Endodermal cell (in vitro differentiated cells): ENCODE data around the gene ARID4B. TPM values are rescaled to one million over a fixed set of nuclear protein-coding genes. Genes with fewer than 3 reads are reported as not detected.

Source experiments
- DNase-seq: peaks from one replicate; pipeline ENCODE4 v3.0.0-alpha.2; 2017
- H3K27ac ChIP-seq: 2 replicates; pipeline ENCODE4 v1.5.1; 2013; ENCODE audit warnings: mild to moderate bottlenecking, low read depth, low read length, moderate library complexity
- H3K27me3 ChIP-seq: 2 replicates; pipeline ENCODE4 v1.6.1; 2013; ENCODE audit warnings: mild to moderate bottlenecking, low read length, moderate library complexity; ENCODE audit not compliant: insufficient read depth, control insufficient read depth, poor library complexity, severe bottlenecking
- H3K36me3 ChIP-seq: 2 replicates; pipeline ENCODE4 v1.7.0; 2013; ENCODE audit warnings: mild to moderate bottlenecking, low read length, moderate library complexity; ENCODE audit not compliant: control insufficient read depth, insufficient read depth
- H3K4me1 ChIP-seq: one replicate; pipeline ENCODE4 v1.7.0; 2013; ENCODE audit warnings: low read length; ENCODE audit not compliant: control insufficient read depth, insufficient read depth
- H3K4me3 ChIP-seq: 2 replicates; pipeline ENCODE4 v1.5.1; 2013; ENCODE audit warnings: mild to moderate bottlenecking, low read length, moderate library complexity
- H3K9ac ChIP-seq: 2 replicates; pipeline ENCODE4 v1.6.1; 2013; ENCODE audit warnings: mild to moderate bottlenecking, low read length, moderate library complexity; ENCODE audit not compliant: poor library complexity, severe bottlenecking; ENCODE audit errors: extremely low read depth
- H3K9me3 ChIP-seq: 2 replicates; pipeline ENCODE4 v1.6.1; 2013; ENCODE audit warnings: mild to moderate bottlenecking, low read length, moderate library complexity; ENCODE audit not compliant: control insufficient read depth
- H3K27ac Mint-ChIP-seq: 2 replicates; pipeline ENCODE4 v1.8.0; 2020; ENCODE audit warnings: mixed read lengths
- H3K27me3 Mint-ChIP-seq: 2 replicates; pipeline ENCODE4 v1.8.0; 2021; ENCODE audit warnings: mild to moderate bottlenecking, mixed read lengths; ENCODE audit not compliant: insufficient read depth
- H3K36me3 Mint-ChIP-seq: 2 replicates; pipeline ENCODE4 v1.8.0; 2020; ENCODE audit warnings: low read depth, mixed read lengths
- H3K4me1 Mint-ChIP-seq: 2 replicates; pipeline ENCODE4 v1.8.0; 2020; ENCODE audit warnings: mixed read lengths
- H3K4me3 Mint-ChIP-seq: 2 replicates; pipeline ENCODE4 v1.8.0; 2020; ENCODE audit warnings: mild to moderate bottlenecking, moderate library complexity, mixed read lengths
- H3K9me3 Mint-ChIP-seq: 2 replicates; pipeline ENCODE4 v1.8.0; 2020; ENCODE audit warnings: mild to moderate bottlenecking, mixed read lengths
- CTCF ChIP-seq: fragments of 200-600 bp; sonication (generic); conservative IDR thresholded peaks from 2 replicates; pipeline ENCODE4 v1.5.0; 2021; ENCODE audit warnings: antibody characterized with exemption, mild to moderate bottlenecking
- WGBS, 2 experiments: methylation state at CpG; one replicate each; pipeline versions ENCODE4 v1.1.5 to v1.1.7; 2013; ENCODE audit warnings: missing lambda C conversion rate in 2 of 2, mixed read lengths in 1 of 2; ENCODE audit not compliant: insufficient coverage in 1 of 2, insufficient read length in 1 of 2; 5-methylcytosine and 5-hydroxymethylcytosine counted together
- total RNA-seq, 2 donors: library from RNA; stranded (reverse); fragmentation: NEBNext Ultra II Directional in 1 of 2; extraction: Animal tissue kit (Norgen Biotek cat#: 25700) in 1 of 2; gene quantifications; 2 replicates in 1 of 2; 3 replicates in 1 of 2; pipeline ENCODE4 v1.2.1, GENCODE V29; 2021

Gene ARID4B
- total RNA-seq, 2 donors from 2014 or later, result 40.6 to 43.1 TPM

GRCh38 chr1:235227414-235227813 is 100.6 kb downstream of the ARID4B start:
- no peaks in the 10 kb centered on the region for H3K4me1 ChIP-seq
- WGBS, 2 experiments, result 86 to 94% methylated on average over 1 of the region's 1 CpG
- H3K4me1 Mint-ChIP-seq, result no peaks in the 10 kb centered on the region
- no peaks in the 10 kb centered on the region for H3K27me3 Mint-ChIP-seq
- no peaks in the 10 kb centered on the region for H3K27me3 ChIP-seq
- no peak for DNase-seq
- no peak for TF ChIP-seq CTCF
- no peaks in the 10 kb centered on the region for H3K9me3 ChIP-seq
- no peak overlapping the region for H3K4me3 ChIP-seq
- no peak overlapping the region for H3K27ac ChIP-seq
- no peak overlapping the region for H3K9ac ChIP-seq
- no peak overlapping the region for H3K4me3 Mint-ChIP-seq
- H3K36me3 ChIP-seq, result peaks cover 80% of the 10 kb centered on the region
- no peaks in the 10 kb centered on the region for H3K9me3 Mint-ChIP-seq
- H3K36me3 Mint-ChIP-seq, result peaks cover 47% of the 10 kb centered on the region
- no peak overlapping the region for H3K27ac Mint-ChIP-seq

DNA sequence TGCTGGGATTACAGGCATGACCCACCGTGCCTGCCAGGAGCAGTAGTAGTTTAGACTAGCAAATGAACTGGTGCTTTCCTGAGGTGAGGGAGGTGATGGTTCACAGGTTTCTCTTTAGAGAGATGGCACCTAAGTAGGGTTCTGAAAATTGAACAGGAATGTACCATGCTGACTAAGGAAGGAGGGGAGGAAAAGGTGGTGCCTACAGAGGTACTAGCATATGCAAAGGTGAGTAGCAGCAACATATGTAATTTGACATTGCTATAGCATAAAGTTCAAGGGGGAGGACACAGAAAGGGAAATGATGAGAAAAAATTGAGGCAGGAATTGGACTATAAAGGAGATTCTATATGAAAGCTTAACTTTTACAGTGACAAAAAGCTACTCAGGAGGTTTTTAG is 101.0 kb downstream of the ARID4B start:
- H3K36me3 ChIP-seq, result peaks cover 84% of the 10 kb centered on the region
- H3K9me3 ChIP-seq, result no peaks in the 10 kb centered on the region
- no peaks in the 10 kb centered on the region for H3K9me3 Mint-ChIP-seq
- H3K9ac ChIP-seq, result no peak overlapping the region
- no peaks in the 10 kb centered on the region for H3K4me1 ChIP-seq
- H3K36me3 Mint-ChIP-seq, result peaks cover 47% of the 10 kb centered on the region
- no peaks in the 10 kb centered on the region for H3K4me1 Mint-ChIP-seq
- no peak for TF ChIP-seq CTCF
- peak; percentile 10 for DNase-seq
- H3K4me3 Mint-ChIP-seq, result no peak overlapping the region
- no peaks in the 10 kb centered on the region for H3K27me3 ChIP-seq
- no peak overlapping the region for H3K4me3 ChIP-seq
- no peak overlapping the region for H3K27ac Mint-ChIP-seq
- 100% methylated on average over 1 of the region's 1 CpG for WGBS, 2 experiments
- no peak overlapping the region for H3K27ac ChIP-seq
- no peaks in the 10 kb centered on the region for H3K27me3 Mint-ChIP-seq

DNA sequence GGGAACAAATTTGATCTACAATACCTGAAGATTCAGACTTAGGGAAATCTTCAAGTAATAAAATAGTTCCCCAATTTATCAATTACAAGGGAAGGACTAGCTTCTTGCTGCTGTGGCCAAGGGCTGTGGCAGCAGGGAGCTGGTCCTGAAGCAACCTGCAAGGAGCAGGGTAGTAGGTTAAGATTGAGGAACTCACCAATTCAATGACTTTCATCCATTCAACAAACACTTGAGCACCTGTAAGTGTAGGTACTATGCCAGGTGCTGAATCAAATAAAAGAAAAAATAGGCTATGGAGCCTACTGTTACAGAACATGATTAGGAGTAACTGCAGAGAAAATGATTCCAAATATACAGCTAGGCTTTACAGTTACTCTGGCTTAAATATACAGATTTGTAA is 102.7 kb downstream of the ARID4B start:
- H3K27me3 ChIP-seq, result no peaks in the 10 kb centered on the region
- Mint-ChIP-seq H3K36me3 (peaks cover 41% of the 10 kb centered on the region), H3K9me3 (no peaks in the 10 kb centered on the region), H3K27me3 (no peaks in the 10 kb centered on the region), H3K4me1 (no peaks in the 10 kb centered on the region), H3K4me3 (no peak overlapping the region), H3K27ac (no peak overlapping the region)
- H3K4me3 ChIP-seq, result no peak overlapping the region
- no peak overlapping the region for H3K27ac ChIP-seq
- no peak for TF ChIP-seq CTCF
- no peak overlapping the region for H3K9ac ChIP-seq
- DNase-seq, result peak; percentile 32
- H3K36me3 ChIP-seq, result peaks cover 89% of the 10 kb centered on the region
- H3K9me3 ChIP-seq, result no peaks in the 10 kb centered on the region
- H3K4me1 ChIP-seq, result no peaks in the 10 kb centered on the region
